NT2/D1 (cell line): Measurements from ENCODE around the gene TBX1.

Source experiments
- SUZ12 ChIP-seq: IDR thresholded peaks from 2 replicates; pipeline ENCODE4 v1.6.1; 2011; ENCODE audit not compliant: insufficient read length, insufficient read depth; ENCODE audit errors: extremely low read depth
- YY1 ChIP-seq: IDR thresholded peaks from 2 replicates; pipeline ENCODE4 v1.6.1; 2011; ENCODE audit not compliant: insufficient read length, insufficient read depth
- ZNF274 ChIP-seq: IDR thresholded peaks from 2 replicates; pipeline ENCODE4 v1.6.1; 2011; ENCODE audit warnings: mild to moderate bottlenecking, low read depth, low read length

DNA sequence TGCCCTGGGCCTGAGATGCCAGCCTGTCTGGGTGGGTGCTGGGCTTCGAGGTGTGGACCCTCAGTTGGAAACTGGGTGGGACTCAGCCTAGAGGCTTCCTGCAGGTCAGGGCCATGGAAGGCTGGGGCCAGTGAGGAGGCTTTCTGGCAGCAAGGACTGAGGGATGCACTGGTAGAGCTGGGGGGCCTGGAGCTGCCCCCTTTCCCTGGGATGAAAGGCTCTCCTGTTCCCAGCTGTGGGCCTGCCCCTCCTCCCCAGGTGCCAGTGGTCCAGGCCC is 43.8 kb upstream of the TBX1 start:
- no peak for TF ChIP-seq YY1
- TF ChIP-seq SUZ12: no peak
- no peak for TF ChIP-seq ZNF274
